Type B pancreatic cell (in vitro differentiated cells): ENCODE results near the gene BDKRB2. TPM values are rescaled to one million over a fixed set of nuclear protein-coding genes. Genes with fewer than 3 reads are reported as not detected.
A peak's percentile ranks its signal among the peaks of the same experiment; 100 is the strongest.

ENCODE experiments used
- DNase-seq: peaks from one replicate; pipeline ENCODE4 v3.0.0; 2021; ENCODE audit warnings: mixed read lengths; ENCODE audit not compliant: unreplicated experiment; ENCODE audit errors: extremely low spot score
- H3K27ac Mint-ChIP-seq: 2 replicates; pipeline ENCODE4 v1.8.0; 2021; ENCODE audit warnings: mild to moderate bottlenecking, mixed read lengths
- H3K27me3 Mint-ChIP-seq: 2 replicates; pipeline ENCODE4 v1.8.0; 2021; ENCODE audit warnings: mixed read lengths
- H3K36me3 Mint-ChIP-seq: 2 replicates; pipeline ENCODE4 v1.8.0; 2021; ENCODE audit warnings: mixed read lengths
- H3K4me1 Mint-ChIP-seq: one replicate; pipeline ENCODE4 v1.8.0; 2021; ENCODE audit warnings: mixed read lengths; ENCODE audit not compliant: unreplicated experiment
- H3K4me3 Mint-ChIP-seq: 2 replicates; pipeline ENCODE4 v1.8.0; 2021; ENCODE audit warnings: mild to moderate bottlenecking, mixed read lengths
- H3K9me3 Mint-ChIP-seq: 2 replicates; pipeline ENCODE4 v1.8.0; 2021; ENCODE audit warnings: mixed read lengths
- CTCF ChIP-seq: fragments of 200-600 bp; sonication (generic); conservative IDR thresholded peaks from 2 replicates; pipeline ENCODE4 v1.5.0; 2021; ENCODE audit warnings: antibody characterized with exemption, mild to moderate bottlenecking
- total RNA-seq: library from RNA; stranded (reverse); gene quantifications from 2 replicates; pipeline ENCODE4 v1.2.1, GENCODE V29; 2021; ENCODE audit warnings: low replicate concordance

The BDKRB2 gene
- total RNA-seq, 1 donor from 2014 or later, result 2.1 TPM

GRCh38 chr14:96205059-96205977, 679 bp downstream of the BDKRB2 start:
- H3K4me3 Mint-ChIP-seq, result peak overlapping the region; percentile 84
- no peaks in the 10 kb centered on the region for H3K36me3 Mint-ChIP-seq
- H3K4me1 Mint-ChIP-seq, result peaks cover 14% of the 10 kb centered on the region
- no peak for TF ChIP-seq CTCF
- H3K27ac Mint-ChIP-seq, result peak overlapping the region; percentile 90
- no peak for DNase-seq
- H3K27me3 Mint-ChIP-seq, result peaks cover 13% of the 10 kb centered on the region
- H3K9me3 Mint-ChIP-seq, result no peaks in the 10 kb centered on the region

- Mint-ChIP-seq H3K36me3 (no peaks in the 10 kb centered on the region), H3K4me3 (peak overlapping the region; percentile 84), H3K27me3 (peaks cover 13% of the 10 kb centered on the region), H3K27ac (peak overlapping the region; percentile 90), H3K4me1 (peaks cover 14% of the 10 kb centered on the region), H3K9me3 (no peaks in the 10 kb centered on the region)
- no peak for TF ChIP-seq CTCF
- no peak for DNase-seq
Measured at GRCh38 chr14:96205978-96206360, 1.3 kb downstream of the BDKRB2 start.

- Mint-ChIP-seq H3K36me3 (no peaks in the 10 kb centered on the region), H3K4me3 (peak overlapping the region; percentile 39)
Measured at GRCh38 chr14:96206461-96206860, 1.8 kb downstream of the BDKRB2 start.

GRCh38 chr14:96207686-96208085, 3.0 kb downstream of the BDKRB2 start:
- H3K27me3 Mint-ChIP-seq, result peaks cover 9% of the 10 kb centered on the region
- no peak overlapping the region for H3K27ac Mint-ChIP-seq

More at GRCh38 chr14:96206461-96206860, 1.8 kb downstream of the BDKRB2 start:
- peaks cover 13% of the 10 kb centered on the region for H3K27me3 Mint-ChIP-seq
- no peak for DNase-seq
- peaks cover 14% of the 10 kb centered on the region for H3K4me1 Mint-ChIP-seq
- no peaks in the 10 kb centered on the region for H3K9me3 Mint-ChIP-seq
- no peak for TF ChIP-seq CTCF
- peak overlapping the region; percentile 10 for H3K27ac Mint-ChIP-seq

GRCh38 chr14:96208739-96209138, 4.1 kb downstream of the BDKRB2 start:
- Mint-ChIP-seq H3K9me3 (no peaks in the 10 kb centered on the region), H3K36me3 (no peaks in the 10 kb centered on the region), H3K27me3 (peaks cover 5% of the 10 kb centered on the region), H3K4me3 (no peak overlapping the region), H3K27ac (no peak overlapping the region), H3K4me1 (peaks cover 7% of the 10 kb centered on the region)
- TF ChIP-seq CTCF, result no peak
- DNase-seq, result no peak

More at GRCh38 chr14:96207686-96208085, 3.0 kb downstream of the BDKRB2 start:
- Mint-ChIP-seq H3K4me3 (no peak overlapping the region), H3K4me1 (peaks cover 7% of the 10 kb centered on the region), H3K9me3 (no peaks in the 10 kb centered on the region), H3K36me3 (no peaks in the 10 kb centered on the region)
- DNase-seq, result no peak
- TF ChIP-seq CTCF, result no peak
